NB4 (cell line): ENCODE measurements around the gene C9orf57.

Source experiments
- MAX ChIP-seq: IDR thresholded peaks from 2 replicates; pipeline ENCODE4 v1.6.1; 2011; ENCODE audit warnings: low read depth, low read length
- MYC ChIP-seq: IDR thresholded peaks from 2 replicates; pipeline ENCODE4 v1.6.1; 2011; ENCODE audit warnings: low read depth, low read length
- POLR2A ChIP-seq: IDR thresholded peaks from 2 replicates; pipeline ENCODE4 v1.6.1; 2011; ENCODE audit warnings: mild to moderate bottlenecking; ENCODE audit not compliant: insufficient read length; ENCODE audit errors: extremely low read depth
- TF ChIP-seq, protein P1 (sequence below): IDR thresholded peaks from one replicate; pipeline ENCODE4 v1.5.1; 2012; ENCODE audit warnings: low read depth, low read length

- TF ChIP-seq POLR2A (no peak), MYC (no peak), MAX (no peak)
- TF ChIP-seq, protein P1, sequence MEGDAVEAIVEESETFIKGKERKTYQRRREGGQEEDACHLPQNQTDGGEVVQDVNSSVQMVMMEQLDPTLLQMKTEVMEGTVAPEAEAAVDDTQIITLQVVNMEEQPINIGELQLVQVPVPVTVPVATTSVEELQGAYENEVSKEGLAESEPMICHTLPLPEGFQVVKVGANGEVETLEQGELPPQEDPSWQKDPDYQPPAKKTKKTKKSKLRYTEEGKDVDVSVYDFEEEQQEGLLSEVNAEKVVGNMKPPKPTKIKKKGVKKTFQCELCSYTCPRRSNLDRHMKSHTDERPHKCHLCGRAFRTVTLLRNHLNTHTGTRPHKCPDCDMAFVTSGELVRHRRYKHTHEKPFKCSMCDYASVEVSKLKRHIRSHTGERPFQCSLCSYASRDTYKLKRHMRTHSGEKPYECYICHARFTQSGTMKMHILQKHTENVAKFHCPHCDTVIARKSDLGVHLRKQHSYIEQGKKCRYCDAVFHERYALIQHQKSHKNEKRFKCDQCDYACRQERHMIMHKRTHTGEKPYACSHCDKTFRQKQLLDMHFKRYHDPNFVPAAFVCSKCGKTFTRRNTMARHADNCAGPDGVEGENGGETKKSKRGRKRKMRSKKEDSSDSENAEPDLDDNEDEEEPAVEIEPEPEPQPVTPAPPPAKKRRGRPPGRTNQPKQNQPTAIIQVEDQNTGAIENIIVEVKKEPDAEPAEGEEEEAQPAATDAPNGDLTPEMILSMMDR = no peak
These were observed 47.1 kb downstream of the C9orf57 start for GRCh38 chr9:72013292-72013760.
